SH-SY5Y (cell line): ENCODE results near the gene KRTAP5-9.

Experiments used
- GATA2 ChIP-seq: IDR thresholded peaks from 2 replicates; pipeline ENCODE4 v1.6.1; 2011; ENCODE audit warnings: mild to moderate bottlenecking, low read depth, low read length
- GATA3 ChIP-seq: IDR thresholded peaks from 2 replicates; pipeline ENCODE4 v1.6.1; 2011; ENCODE audit warnings: low read depth, mild to moderate bottlenecking, low read length, moderate library complexity

The KRTAP5-9 gene

DNA sequence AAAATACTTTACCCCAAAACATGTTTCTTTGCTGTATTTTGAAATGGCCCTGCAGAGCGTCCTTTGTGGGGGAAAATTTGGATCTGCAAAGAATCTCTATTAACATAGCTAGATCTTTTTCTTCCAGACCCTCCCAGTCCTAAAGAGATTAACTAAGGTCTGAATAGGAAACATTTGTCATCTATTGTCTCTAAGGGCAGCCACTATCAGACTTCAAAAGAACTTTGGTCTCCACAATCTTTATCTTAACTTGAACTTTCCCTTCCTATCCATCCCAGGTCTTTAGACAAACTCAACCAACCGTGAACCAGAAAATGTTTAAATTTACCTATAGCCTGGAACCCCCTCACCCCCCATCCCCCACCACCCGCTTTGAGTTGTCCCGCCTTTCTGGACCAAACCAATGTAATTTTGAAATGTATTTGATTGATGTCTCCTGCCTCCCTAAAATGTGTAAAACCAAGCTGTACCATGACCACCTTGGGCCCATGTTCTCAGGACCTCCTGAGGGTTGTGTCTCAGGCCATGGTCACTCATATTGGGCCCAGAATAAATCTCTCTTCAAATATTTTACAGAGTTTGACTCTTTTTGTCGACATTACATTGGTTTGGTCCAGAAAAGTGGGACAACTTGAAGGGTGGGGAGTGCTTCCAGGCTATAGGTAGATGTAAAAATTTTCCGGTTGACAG, 3.5 kb upstream of the KRTAP5-9 start:
- TF ChIP-seq GATA2: no peak
- no peak for TF ChIP-seq GATA3

- no peak for TF ChIP-seq GATA3
- no peak for TF ChIP-seq GATA2
Measured at GRCh38 chr11:71545405-71545966, 2.7 kb upstream of the KRTAP5-9 start.

DNA sequence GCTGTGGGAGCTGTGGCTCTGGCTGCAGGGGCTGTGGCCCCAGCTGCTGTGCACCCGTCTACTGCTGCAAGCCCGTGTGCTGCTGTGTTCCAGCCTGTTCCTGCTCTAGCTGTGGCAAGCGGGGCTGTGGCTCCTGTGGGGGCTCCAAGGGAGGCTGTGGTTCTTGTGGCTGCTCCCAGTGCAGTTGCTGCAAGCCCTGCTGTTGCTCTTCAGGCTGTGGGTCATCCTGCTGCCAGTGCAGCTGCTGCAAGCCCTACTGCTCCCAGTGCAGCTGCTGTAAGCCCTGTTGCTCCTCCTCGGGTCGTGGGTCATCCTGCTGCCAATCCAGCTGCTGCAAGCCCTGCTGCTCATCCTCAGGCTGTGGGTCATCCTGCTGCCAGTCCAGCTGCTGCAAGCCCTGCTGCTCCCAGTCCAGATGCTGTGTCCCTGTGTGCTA, 514 bp downstream of the KRTAP5-9 start:
- TF ChIP-seq GATA3 (no peak), GATA2 (no peak)

DNA sequence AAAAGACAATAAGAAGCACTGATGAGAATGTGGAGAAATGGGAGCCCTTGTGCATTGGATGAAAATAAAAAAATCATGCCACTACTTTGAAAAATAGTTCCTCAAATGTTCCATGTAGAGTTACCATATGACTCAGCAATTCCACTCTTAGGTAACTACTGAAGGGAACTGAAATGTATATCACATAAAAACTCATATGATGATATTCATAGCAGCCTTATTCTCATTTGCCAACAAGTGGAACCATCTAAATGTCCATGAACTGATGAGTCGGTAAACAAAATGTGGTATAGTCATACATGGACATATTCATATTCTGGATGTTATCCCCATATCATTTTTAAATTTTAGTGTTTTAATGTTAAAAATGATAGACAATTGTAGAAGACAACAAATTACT, 3.5 kb downstream of the KRTAP5-9 start:
- no peak for TF ChIP-seq GATA3
- TF ChIP-seq GATA2: no peak

DNA sequence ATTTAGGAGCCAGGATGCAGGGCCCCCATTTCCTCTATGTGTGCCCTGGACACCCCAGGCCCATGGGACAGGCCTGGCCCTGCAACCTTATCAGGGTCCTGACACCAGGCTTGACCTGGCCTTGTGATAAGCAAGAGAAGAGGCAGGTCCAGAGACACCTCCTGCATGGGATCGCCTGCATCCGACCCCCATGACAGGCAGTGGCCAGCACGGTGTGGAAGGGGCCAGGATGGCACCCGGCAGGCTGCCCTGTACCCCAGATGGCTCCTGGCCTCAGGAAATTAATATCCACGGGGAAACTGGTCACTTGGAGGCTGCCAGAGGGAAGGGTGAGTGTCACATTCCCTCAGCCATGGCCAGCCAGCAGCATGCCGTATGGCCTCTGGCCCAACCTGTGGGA, 6.8 kb downstream of the KRTAP5-9 start:
- TF ChIP-seq GATA3 (no peak), GATA2 (no peak)

GRCh38 chr11:71555508-71555907, 7.3 kb downstream of the KRTAP5-9 start:
- TF ChIP-seq GATA2 (no peak), GATA3 (no peak)

DNA sequence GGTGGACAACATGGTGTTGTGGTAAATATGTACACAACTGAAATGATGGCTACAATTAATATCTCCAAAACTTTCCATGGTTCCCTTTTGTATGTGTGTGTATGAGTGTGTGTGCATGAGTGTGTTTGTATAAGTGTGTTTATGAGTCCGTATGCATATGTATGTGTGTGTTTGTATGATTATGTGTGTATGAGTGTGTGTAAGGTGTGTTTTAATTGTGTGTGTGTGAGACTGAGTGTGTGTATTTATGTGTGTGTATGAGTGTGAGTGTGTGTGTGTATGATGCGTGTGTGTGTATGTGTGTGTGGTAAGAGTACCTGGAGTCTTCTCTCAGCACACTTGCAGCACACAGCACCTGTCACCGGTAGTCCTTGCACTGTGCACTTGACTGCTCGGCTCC, 7.8 kb downstream of the KRTAP5-9 start:
- no peak for TF ChIP-seq GATA2
- TF ChIP-seq GATA3: no peak

DNA sequence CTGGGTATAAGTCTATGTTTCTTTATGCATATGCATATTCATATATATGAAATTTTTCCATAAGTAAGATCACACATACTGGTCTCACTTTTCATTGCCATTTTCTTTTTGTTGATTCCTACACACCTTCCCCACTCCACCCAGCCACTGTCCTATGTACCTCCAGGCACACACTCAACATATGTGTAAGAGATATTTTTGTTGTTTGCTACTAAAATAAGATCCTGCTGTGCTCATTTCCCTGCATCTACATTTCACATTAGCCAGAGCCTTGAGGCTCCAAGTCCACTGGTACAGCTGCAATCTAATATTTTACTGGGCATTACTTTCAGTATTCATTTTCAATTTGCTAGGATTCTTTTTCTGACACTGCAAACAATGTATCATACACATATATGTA, 9.0 kb downstream of the KRTAP5-9 start:
- no peak for TF ChIP-seq GATA3
- no peak for TF ChIP-seq GATA2

DNA sequence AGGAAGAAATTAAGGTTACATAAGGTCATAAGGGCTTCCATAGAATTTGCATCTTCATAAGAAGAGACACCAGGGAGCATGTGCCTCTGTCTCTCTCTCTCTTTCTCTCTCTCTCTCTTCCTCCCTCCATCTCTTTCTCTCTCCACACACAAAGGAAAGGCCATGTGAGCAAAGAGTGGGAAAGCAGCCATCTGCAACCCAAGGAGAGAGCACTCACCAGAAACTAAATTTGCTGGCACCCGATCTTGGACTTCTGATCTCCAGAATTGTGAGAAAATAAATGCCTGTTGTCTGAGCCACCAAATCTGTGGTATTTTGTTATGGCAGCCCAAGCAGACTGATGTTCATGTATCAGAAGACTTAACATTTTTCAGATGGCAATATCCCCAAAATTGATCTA, 10.8 kb downstream of the KRTAP5-9 start:
- TF ChIP-seq GATA2 (no peak), GATA3 (no peak)

DNA sequence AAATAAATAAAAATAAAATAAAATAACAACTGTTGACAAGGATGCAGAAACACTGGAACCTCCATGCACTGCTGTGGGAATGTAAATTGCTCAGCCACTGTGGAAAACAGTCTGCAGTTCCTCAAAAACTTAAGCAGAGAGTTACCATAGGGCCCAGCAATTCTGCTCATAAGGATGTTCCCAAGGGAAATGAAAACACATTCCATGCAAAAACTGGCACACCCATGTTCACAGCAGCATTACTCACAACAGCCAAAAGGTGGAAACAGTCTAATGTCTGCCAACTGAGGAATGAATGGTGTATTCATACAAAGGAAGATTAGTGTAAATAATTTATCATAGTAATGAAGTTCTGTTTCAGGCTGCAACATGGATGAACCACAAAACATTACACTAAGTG, 13.9 kb downstream of the KRTAP5-9 start:
- no peak for TF ChIP-seq GATA2
- no peak for TF ChIP-seq GATA3

DNA sequence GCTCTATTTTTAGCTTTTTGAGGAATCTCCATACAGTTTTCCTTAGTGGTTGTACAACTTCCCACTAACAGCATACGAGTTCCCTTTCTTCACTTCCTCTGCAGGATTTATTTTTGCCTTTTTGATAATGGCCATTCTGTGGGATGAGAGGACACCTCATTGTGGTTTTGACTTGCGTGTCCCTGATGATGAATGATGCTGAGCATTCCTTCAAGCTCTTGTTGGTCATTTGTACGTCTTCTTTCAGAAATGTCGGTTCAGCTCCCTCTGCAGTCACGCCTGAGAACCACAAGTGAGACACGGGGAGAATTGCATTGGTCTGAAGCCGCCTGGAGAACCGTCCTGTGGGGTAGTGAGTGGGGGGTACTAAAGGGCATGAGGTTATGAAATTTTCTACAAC, 15.2 kb downstream of the KRTAP5-9 start:
- TF ChIP-seq GATA3: no peak

GRCh38 chr11:71564430-71564829, 16.2 kb downstream of the KRTAP5-9 start:
- TF ChIP-seq GATA2 (no peak), GATA3 (no peak)

DNA sequence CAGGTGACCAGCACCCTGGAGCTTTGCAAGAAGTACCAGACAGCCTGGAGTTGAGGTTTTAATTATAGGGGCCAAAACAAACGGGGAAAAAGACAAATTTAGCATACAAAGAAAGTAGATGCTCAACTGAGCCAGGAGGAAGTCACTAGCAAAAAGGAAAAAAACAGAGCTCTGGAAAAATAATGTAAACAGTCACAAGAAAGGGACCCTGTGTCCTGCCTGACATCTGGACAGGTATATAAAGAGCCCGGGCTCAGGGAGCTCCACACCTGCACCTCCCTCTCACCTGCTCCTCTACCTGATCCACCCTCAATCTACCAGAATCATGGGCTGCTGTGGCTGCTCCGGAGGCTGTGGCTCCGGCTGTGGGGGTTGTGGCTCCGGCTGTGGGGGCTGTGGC, 17.0 kb downstream of the KRTAP5-9 start, which contains the start of gene KRTAP5-10:
KRTAP5-10 (plus strand) TSS at position 301 of the 400 bp plus-strand sequence; CDS start at position 326, 25 bp downstream.
- TF ChIP-seq GATA3: no peak
- TF ChIP-seq GATA2: no peak

DNA sequence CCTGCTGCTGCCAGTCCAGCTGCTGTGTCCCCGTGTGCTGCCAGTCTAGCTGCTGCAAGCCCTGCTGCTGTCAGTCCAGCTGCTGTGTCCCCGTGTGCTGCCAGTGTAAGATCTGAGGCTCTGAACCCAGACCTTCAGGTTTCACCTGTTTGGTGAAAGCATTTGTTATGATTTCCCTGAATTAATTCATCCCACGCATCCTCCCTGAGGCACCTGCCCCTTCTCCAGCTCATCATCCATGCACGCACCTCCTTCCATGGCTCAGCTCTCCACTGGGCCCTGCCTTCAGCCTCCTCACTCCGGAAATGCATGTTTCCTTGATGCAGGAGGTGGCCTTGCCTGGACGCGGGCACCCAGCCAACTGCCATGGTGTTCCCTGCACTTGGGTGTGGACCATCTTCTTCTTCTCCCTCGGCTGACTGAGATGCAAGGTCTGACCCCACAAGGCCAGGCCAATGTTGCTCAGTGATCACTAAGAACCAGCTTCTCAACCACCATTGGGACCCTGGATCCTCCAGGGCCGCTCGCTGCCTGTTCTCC, 17.9 kb downstream of the KRTAP5-9 start:
- TF ChIP-seq GATA3: no peak

DNA sequence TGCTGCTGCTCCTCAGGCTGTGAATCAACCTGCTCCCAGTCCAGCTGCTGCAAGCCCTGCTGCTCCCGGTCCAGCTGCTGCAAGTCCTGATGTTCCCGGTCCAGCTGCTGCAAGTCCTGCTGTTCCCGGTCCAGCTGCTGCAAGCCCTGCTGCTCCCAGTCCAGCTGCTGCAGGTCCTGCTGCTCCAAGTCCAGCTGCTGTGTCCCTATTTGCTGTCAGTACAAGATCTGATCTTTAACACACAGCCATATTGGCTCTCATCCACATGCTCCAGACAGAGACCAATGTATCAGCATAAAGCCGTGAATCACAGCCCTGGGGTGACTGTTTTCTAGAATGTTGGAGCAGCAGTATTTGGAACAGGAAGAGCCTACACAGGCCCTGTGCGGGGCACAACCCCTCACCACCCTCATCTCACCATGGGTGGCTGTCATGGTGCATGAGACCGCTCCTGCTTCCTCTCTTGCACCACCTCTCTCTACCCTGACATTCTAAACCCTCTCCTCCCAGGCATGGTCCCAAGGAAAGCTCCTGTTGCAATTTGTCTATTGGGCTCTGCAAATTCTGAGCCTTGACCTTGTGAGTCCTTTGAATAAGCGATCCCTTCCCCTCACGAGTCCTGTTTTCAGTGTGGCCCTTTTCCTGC, 20.6 kb downstream of the KRTAP5-9 start:
- TF ChIP-seq GATA3 (no peak), GATA2 (no peak; the same call in 1 of the 2 replicates)
